Measurements from ENCODE around the gene MRPL23.

The MRPL23 gene

GRCh38 chr11:1966531-1966930, 19.4 kb downstream of the MRPL23 start:
- Histone ChIP-seq H3K9me3 (ENCODE audit: low read length) (no peaks in the 10 kb centered on the region), H2AFZ (ENCODE audit: low read depth, low read length) (no peak overlapping the region), H3K4me1 (ENCODE audit: insufficient read depth, low read length) (no peaks in the 10 kb centered on the region), H3K36me3 (ENCODE audit: insufficient read depth, low read length) (no peaks in the 10 kb centered on the region), H3K27me3 (ENCODE audit: insufficient read depth, low read length) (no peaks in the 10 kb centered on the region), H3K4me3 (ENCODE audit: low read length) (no peak overlapping the region)

- Histone ChIP-seq H3K27me3 (ENCODE audit: insufficient read depth, low read length) (no peaks in the 10 kb centered on the region), H3K4me3 (ENCODE audit: low read length) (no peak overlapping the region), H3K36me3 (ENCODE audit: insufficient read depth, low read length) (no peaks in the 10 kb centered on the region), H3K4me1 (ENCODE audit: insufficient read depth, low read length) (no peaks in the 10 kb centered on the region), H3K9me3 (ENCODE audit: low read length) (no peaks in the 10 kb centered on the region), H2AFZ (ENCODE audit: low read depth, low read length) (no peak overlapping the region)
Observed at GRCh38 chr11:1967641-1968225, 20.6 kb downstream of the MRPL23 start.

- H3K4me1 ChIP-seq (ENCODE audit: insufficient read depth, low read length) = no peaks in the 10 kb centered on the region
- H3K4me3 ChIP-seq (ENCODE audit: low read length) = no peak overlapping the region
- H3K27me3 ChIP-seq (ENCODE audit: insufficient read depth, low read length) = no peaks in the 10 kb centered on the region
- no peaks in the 10 kb centered on the region for H3K9me3 ChIP-seq (ENCODE audit: low read length)
- H2AFZ ChIP-seq (ENCODE audit: low read depth, low read length) = no peak overlapping the region
- no peaks in the 10 kb centered on the region for H3K36me3 ChIP-seq (ENCODE audit: insufficient read depth, low read length)
Observed at GRCh38 chr11:1968454-1969002, 21.4 kb downstream of the MRPL23 start.

GRCh38 chr11:1969035-1969434, 21.9 kb downstream of the MRPL23 start:
- H3K4me1 ChIP-seq (ENCODE audit: insufficient read depth, low read length) = no peaks in the 10 kb centered on the region
- H3K36me3 ChIP-seq (ENCODE audit: insufficient read depth, low read length) = no peaks in the 10 kb centered on the region
- H3K4me3 ChIP-seq (ENCODE audit: low read length) = no peak overlapping the region
- no peaks in the 10 kb centered on the region for H3K27me3 ChIP-seq (ENCODE audit: insufficient read depth, low read length)
- H3K9me3 ChIP-seq (ENCODE audit: low read length) = no peaks in the 10 kb centered on the region
- H2AFZ ChIP-seq (ENCODE audit: low read depth, low read length) = no peak overlapping the region

GRCh38 chr11:1969776-1970175, 22.6 kb downstream of the MRPL23 start:
- no peaks in the 10 kb centered on the region for H3K27me3 ChIP-seq (ENCODE audit: insufficient read depth, low read length)
- H3K9me3 ChIP-seq (ENCODE audit: low read length) = no peaks in the 10 kb centered on the region
- H3K4me1 ChIP-seq (ENCODE audit: insufficient read depth, low read length) = no peaks in the 10 kb centered on the region
- H2AFZ ChIP-seq (ENCODE audit: low read depth, low read length) = no peak overlapping the region
- H3K4me3 ChIP-seq (ENCODE audit: low read length) = no peak overlapping the region
- no peaks in the 10 kb centered on the region for H3K36me3 ChIP-seq (ENCODE audit: insufficient read depth, low read length)

- Histone ChIP-seq H3K27me3 (ENCODE audit: insufficient read depth, low read length) (no peaks in the 10 kb centered on the region), H3K36me3 (ENCODE audit: insufficient read depth, low read length) (no peaks in the 10 kb centered on the region), H3K4me3 (ENCODE audit: low read length) (no peak overlapping the region), H3K9me3 (ENCODE audit: low read length) (no peaks in the 10 kb centered on the region), H3K4me1 (ENCODE audit: insufficient read depth, low read length) (no peaks in the 10 kb centered on the region), H2AFZ (ENCODE audit: low read depth, low read length) (no peak overlapping the region)
Observed at GRCh38 chr11:1970956-1971355, 23.8 kb downstream of the MRPL23 start.

- Histone ChIP-seq H3K36me3 (ENCODE audit: insufficient read depth, low read length) (no peaks in the 10 kb centered on the region), H3K4me1 (ENCODE audit: insufficient read depth, low read length) (no peaks in the 10 kb centered on the region), H3K27me3 (ENCODE audit: insufficient read depth, low read length) (no peaks in the 10 kb centered on the region), H3K9me3 (ENCODE audit: low read length) (no peaks in the 10 kb centered on the region), H3K4me3 (ENCODE audit: low read length) (no peak overlapping the region), H2AFZ (ENCODE audit: low read depth, low read length) (no peak overlapping the region)
Observed at GRCh38 chr11:1975185-1975584, 28.1 kb downstream of the MRPL23 start.

- H3K27me3 ChIP-seq (ENCODE audit: insufficient read depth, low read length) = no peaks in the 10 kb centered on the region
- H3K9me3 ChIP-seq (ENCODE audit: low read length) = no peaks in the 10 kb centered on the region
- H3K4me1 ChIP-seq (ENCODE audit: insufficient read depth, low read length) = no peaks in the 10 kb centered on the region
- H3K36me3 ChIP-seq (ENCODE audit: insufficient read depth, low read length) = no peaks in the 10 kb centered on the region
- no peak overlapping the region for H2AFZ ChIP-seq (ENCODE audit: low read depth, low read length)
- no peak overlapping the region for H3K4me3 ChIP-seq (ENCODE audit: low read length)
Observed at GRCh38 chr11:1978720-1979473, 31.8 kb downstream of the MRPL23 start.

- Histone ChIP-seq H3K27me3 (ENCODE audit: insufficient read depth, low read length) (no peaks in the 10 kb centered on the region), H3K9me3 (ENCODE audit: low read length) (no peaks in the 10 kb centered on the region), H3K4me1 (ENCODE audit: insufficient read depth, low read length) (no peaks in the 10 kb centered on the region), H2AFZ (ENCODE audit: low read depth, low read length) (no peak overlapping the region), H3K36me3 (ENCODE audit: insufficient read depth, low read length) (no peaks in the 10 kb centered on the region), H3K4me3 (ENCODE audit: low read length) (no peak overlapping the region)
Observed at GRCh38 chr11:1979607-1980006, 32.5 kb downstream of the MRPL23 start.

- H3K27me3 ChIP-seq (ENCODE audit: insufficient read depth, low read length) = no peaks in the 10 kb centered on the region
- H3K4me3 ChIP-seq (ENCODE audit: low read length) = no peak overlapping the region
- no peaks in the 10 kb centered on the region for H3K36me3 ChIP-seq (ENCODE audit: insufficient read depth, low read length)
- H2AFZ ChIP-seq (ENCODE audit: low read depth, low read length) = no peak overlapping the region
- H3K4me1 ChIP-seq (ENCODE audit: insufficient read depth, low read length) = no peaks in the 10 kb centered on the region
- H3K9me3 ChIP-seq (ENCODE audit: low read length) = no peaks in the 10 kb centered on the region
Observed at GRCh38 chr11:1982873-1983600, 35.9 kb downstream of the MRPL23 start.

GRCh38 chr11:1983601-1983961, 36.4 kb downstream of the MRPL23 start:
- Histone ChIP-seq H3K4me1 (ENCODE audit: insufficient read depth, low read length) (no peaks in the 10 kb centered on the region), H3K36me3 (ENCODE audit: insufficient read depth, low read length) (no peaks in the 10 kb centered on the region), H3K4me3 (ENCODE audit: low read length) (no peak overlapping the region), H3K27me3 (ENCODE audit: insufficient read depth, low read length) (no peaks in the 10 kb centered on the region), H3K9me3 (ENCODE audit: low read length) (no peaks in the 10 kb centered on the region), H2AFZ (ENCODE audit: low read depth, low read length) (no peak overlapping the region)

GRCh38 chr11:1987024-1987423, 39.9 kb downstream of the MRPL23 start:
- no peaks in the 10 kb centered on the region for H3K36me3 ChIP-seq (ENCODE audit: insufficient read depth, low read length)
- no peaks in the 10 kb centered on the region for H3K27me3 ChIP-seq (ENCODE audit: insufficient read depth, low read length)
- H2AFZ ChIP-seq (ENCODE audit: low read depth, low read length) = no peak overlapping the region
- H3K4me1 ChIP-seq (ENCODE audit: insufficient read depth, low read length) = no peaks in the 10 kb centered on the region
- no peaks in the 10 kb centered on the region for H3K9me3 ChIP-seq (ENCODE audit: low read length)
- H3K4me3 ChIP-seq (ENCODE audit: low read length) = no peak overlapping the region

GRCh38 chr11:1988174-1988573, 41.0 kb downstream of the MRPL23 start:
- H3K9me3 ChIP-seq (ENCODE audit: low read length) = no peaks in the 10 kb centered on the region
- no peaks in the 10 kb centered on the region for H3K27me3 ChIP-seq (ENCODE audit: insufficient read depth, low read length)
- H3K4me3 ChIP-seq (ENCODE audit: low read length) = no peak overlapping the region
- no peaks in the 10 kb centered on the region for H3K36me3 ChIP-seq (ENCODE audit: insufficient read depth, low read length)
- no peak overlapping the region for H2AFZ ChIP-seq (ENCODE audit: low read depth, low read length)
- H3K4me1 ChIP-seq (ENCODE audit: insufficient read depth, low read length) = no peaks in the 10 kb centered on the region

Data from neuron (in vitro differentiated cells).